HepG2 (cell line): ENCODE results near the gene COLEC12. TPM values are rescaled to one million over a fixed set of nuclear protein-coding genes. Genes with fewer than 3 reads are reported as not detected.

Experiments used
- CHD2 ChIP-seq: IDR thresholded peaks from 2 replicates; pipeline ENCODE4 v1.6.1; 2011; ENCODE audit warnings: low read depth, low read length, improper control_type of control experiment
- HDAC2 ChIP-seq: sonication (generic); formaldehyde crosslinking; IDR thresholded peaks from 2 replicates; pipeline ENCODE4 v1.4.0; 2020; ENCODE audit warnings: missing genetic modification reagents
- HOXA3 ChIP-seq: sonication (generic); formaldehyde crosslinking; IDR thresholded peaks from 2 replicates; pipeline ENCODE4 v1.5.0; 2020; ENCODE audit warnings: missing genetic modification reagents
- MIER2 ChIP-seq: IDR thresholded peaks from 2 replicates; pipeline ENCODE4 v1.6.1; 2016; ENCODE audit warnings: missing biosample characterization, missing genetic modification reagents
- NFYC ChIP-seq: IDR thresholded peaks from 2 replicates; pipeline ENCODE4 v1.6.1; 2016; ENCODE audit warnings: missing genetic modification reagents, missing compliant biosample characterization
- PCBP2 ChIP-seq: fragments of 200-400 bp; formaldehyde crosslinking; optimal IDR thresholded peaks from 2 replicates; pipeline ENCODE3; 2018; ENCODE audit warnings: low read length, low read depth; ENCODE audit not compliant: poor library complexity, severe bottlenecking
- PRPF4 ChIP-seq: fragments of 200-400 bp; formaldehyde crosslinking; IDR thresholded peaks from 2 replicates; pipeline ENCODE4 v1.6.1; 2016; ENCODE audit warnings: low read length, low read depth; ENCODE audit not compliant: poor library complexity, severe bottlenecking
- RFXANK ChIP-seq: IDR thresholded peaks from 2 replicates; pipeline ENCODE4 v1.6.1; 2016
- SSRP1 ChIP-seq: IDR thresholded peaks from 2 replicates; pipeline ENCODE4 v1.6.1; 2016; ENCODE audit warnings: control low read depth
- XRCC5 ChIP-seq: fragments of 200-400 bp; formaldehyde crosslinking; optimal IDR thresholded peaks from 2 replicates; pipeline ENCODE3; 2017; ENCODE audit warnings: mild to moderate bottlenecking, low read length
- YEATS2 ChIP-seq: sonication (generic); formaldehyde crosslinking; IDR thresholded peaks from 2 replicates; pipeline ENCODE4 v1.4.0; 2020; ENCODE audit warnings: missing genetic modification reagents, borderline replicate concordance
- ZBTB3 ChIP-seq: sonication (generic); formaldehyde crosslinking; IDR thresholded peaks from 2 replicates; pipeline ENCODE4 v1.4.0; 2020; ENCODE audit warnings: low read depth, mild to moderate bottlenecking, moderate library complexity, missing genetic modification reagents, borderline replicate concordance
- ZBTB8A ChIP-seq: sonication (generic); formaldehyde crosslinking; IDR thresholded peaks from 2 replicates; pipeline ENCODE4 v1.4.0; 2020; ENCODE audit warnings: mild to moderate bottlenecking, low read depth, missing genetic modification reagents, borderline replicate concordance
- ZFY ChIP-seq: sonication (generic); formaldehyde crosslinking; IDR thresholded peaks from 2 replicates; pipeline ENCODE4 v1.4.0; 2020; ENCODE audit warnings: missing genetic modification reagents
- ZKSCAN5 ChIP-seq: sonication (generic); formaldehyde crosslinking; IDR thresholded peaks from 2 replicates; pipeline ENCODE4 v1.5.1; 2020; ENCODE audit warnings: mild to moderate bottlenecking, missing genetic modification reagents
- ZNF138 ChIP-seq: sonication (generic); formaldehyde crosslinking; IDR thresholded peaks from 2 replicates; pipeline ENCODE4 v1.5.0; 2020; ENCODE audit warnings: mild to moderate bottlenecking, low read depth, missing genetic modification reagents
- ZNF33A ChIP-seq: sonication (generic); formaldehyde crosslinking; IDR thresholded peaks from 2 replicates; pipeline ENCODE4 v1.5.1; 2020; ENCODE audit warnings: missing genetic modification reagents, mild to moderate bottlenecking, moderate library complexity, borderline replicate concordance
- ZNF550 ChIP-seq: sonication (generic); formaldehyde crosslinking; IDR thresholded peaks from 2 replicates; pipeline ENCODE4 v1.4.0; 2020; ENCODE audit warnings: mild to moderate bottlenecking, missing genetic modification reagents, borderline replicate concordance
- ZNF567 ChIP-seq: sonication (generic); formaldehyde crosslinking; IDR thresholded peaks from 2 replicates; pipeline ENCODE4 v1.8.1; 2023; ENCODE audit warnings: mild to moderate bottlenecking, missing genetic modification reagents, borderline replicate concordance
- ZNF614 ChIP-seq: IDR thresholded peaks from 2 replicates; pipeline ENCODE4 v1.6.1; 2018; ENCODE audit warnings: missing biosample characterization, missing genetic modification reagents, inconsistent platforms, borderline replicate concordance
- ZNF709 ChIP-seq: sonication (generic); formaldehyde crosslinking; IDR thresholded peaks from 2 replicates; pipeline ENCODE4 v1.5.0; 2020; ENCODE audit warnings: mild to moderate bottlenecking, missing genetic modification reagents
- ZNF747 ChIP-seq: sonication (generic); formaldehyde crosslinking; IDR thresholded peaks from 2 replicates; pipeline ENCODE4 v1.8.1; 2023; ENCODE audit warnings: missing genetic modification reagents, mild to moderate bottlenecking, borderline replicate concordance
- ZNF766 ChIP-seq: sonication (generic); formaldehyde crosslinking; IDR thresholded peaks from 2 replicates; pipeline ENCODE4 v1.5.0; 2020; ENCODE audit warnings: missing genetic modification reagents, borderline replicate concordance
- ZNF83 ChIP-seq: sonication (generic); formaldehyde crosslinking; IDR thresholded peaks from 2 replicates; pipeline ENCODE4 v1.4.0; 2020; ENCODE audit warnings: missing genetic modification reagents, mild to moderate bottlenecking, borderline replicate concordance
- polyA plus RNA-seq, 8 experiments: library from polyadenylated mRNA; depleted of rRNA in 3 of 8; stranded (reverse) in 7 of 8; unstranded in 1 of 8; fragments of >200 nt; fragmentation: Illumina TruSeq in 4 of 8; extraction: Trizol in 4 of 8; gene quantifications; 2 replicates each; pipeline versions ENCODE4 v1.2.1 to v1.2.3, GENCODE V29; 2011 to 2016; ENCODE audit warnings: low read depth in 4 of 8, missing spikeins in 1 of 8, mixed read lengths in 1 of 8; ENCODE audit not compliant: insufficient read depth in 1 of 8
- total RNA-seq, 5 experiments: library from RNA; depleted of rRNA; stranded (reverse); fragments of >200 nt; fragmentation: Illumina TruSeq; extraction: Trizol; gene quantifications; 2 replicates each; pipeline ENCODE4 v1.2.3, GENCODE V29; 2016; ENCODE audit warnings: low read depth in 1 of 5
- TF ChIP-seq, protein P1 (sequence below): sonication (generic); formaldehyde crosslinking; IDR thresholded peaks from 2 replicates; pipeline ENCODE4 v1.5.0; 2020; ENCODE audit warnings: missing genetic modification reagents
- TF ChIP-seq, protein P2 (sequence below): sonication (generic); formaldehyde crosslinking; IDR thresholded peaks from 2 replicates; pipeline ENCODE4 v1.4.0; 2020; ENCODE audit warnings: missing genetic modification reagents; ENCODE audit errors: not compliant biosample characterization
- TF ChIP-seq, protein P3 (sequence below): sonication (generic); formaldehyde crosslinking; IDR thresholded peaks from 2 replicates; pipeline ENCODE4 v1.4.0; 2020; ENCODE audit warnings: missing genetic modification reagents

The COLEC12 gene
- total and polyA plus RNA-seq, 2 of the 13 experiments (the other 11 are each of a cell fraction or from before 2014, with no cell fraction given) = 0.02 to 0.11 TPM

DNA sequence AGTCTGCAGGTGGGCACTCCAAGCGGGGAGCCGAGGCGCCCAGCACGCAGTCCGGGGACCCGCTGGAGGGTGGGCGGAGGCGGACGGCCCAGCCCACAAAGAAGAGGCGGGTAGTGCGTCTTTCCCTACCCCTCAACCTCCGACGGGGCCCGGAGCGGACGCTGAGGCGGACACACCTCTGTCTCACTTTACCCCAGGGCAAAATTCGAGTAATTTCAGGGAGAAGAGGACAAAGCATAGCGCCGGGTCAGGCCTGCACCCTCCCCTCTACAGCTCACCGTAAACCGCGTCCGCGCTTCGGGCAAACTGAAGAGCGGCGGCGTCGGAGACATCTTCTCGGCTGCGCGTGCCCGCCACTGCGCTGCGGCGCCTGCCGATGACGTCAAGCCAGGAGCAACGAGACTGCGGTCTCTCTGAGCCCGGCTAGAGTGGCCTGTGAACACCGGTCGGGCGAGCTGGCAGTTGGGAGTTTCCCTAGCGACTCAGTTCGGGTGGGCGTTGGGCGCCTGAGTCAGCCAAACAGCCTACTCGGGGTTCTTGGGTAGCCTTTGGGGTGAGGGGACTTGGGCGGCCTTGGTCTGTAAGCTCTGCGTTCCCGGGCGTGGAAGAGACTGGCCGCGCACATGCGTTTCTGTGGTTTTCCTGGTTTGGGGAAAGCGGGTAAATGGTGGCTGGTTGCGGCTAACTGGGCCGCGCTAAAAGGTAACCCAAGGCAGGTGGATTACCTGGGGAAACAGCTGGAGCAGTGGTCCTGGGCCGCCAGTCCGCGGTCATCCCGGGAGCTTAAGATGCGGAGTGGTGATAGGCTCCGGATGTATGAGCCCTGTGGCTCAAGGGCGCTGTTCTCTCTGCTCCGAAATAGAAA, 232.6 kb downstream of the COLEC12 start, which contains the start of gene THOC1 (continued):
- TF ChIP-seq, protein P1, sequence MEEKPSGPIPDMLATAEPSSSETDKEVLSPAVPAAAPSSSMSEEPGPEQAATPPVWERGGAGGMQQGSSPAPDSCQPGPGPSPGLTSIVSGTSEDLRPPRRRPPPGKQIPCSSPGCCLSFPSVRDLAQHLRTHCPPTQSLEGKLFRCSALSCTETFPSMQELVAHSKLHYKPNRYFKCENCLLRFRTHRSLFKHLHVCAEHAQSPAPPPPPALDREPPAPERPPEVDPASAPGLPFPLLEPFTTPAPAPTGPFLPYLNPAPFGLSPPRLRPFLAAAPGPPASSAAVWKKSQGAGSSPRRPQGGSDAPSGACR (CRISPR knock-in tag) = 0 out of 2 replicates have a peak, but pooled peaks have one; percentile 47
- peak; percentile 56 for TF ChIP-seq XRCC5
- no peak for TF ChIP-seq ZNF766
- no peak for TF ChIP-seq PRPF4
- TF ChIP-seq ZNF83 (CRISPR knock-in tag) = peak; percentile 62; the same call in 1 of the 2 replicates
- no peak for TF ChIP-seq PCBP2
- TF ChIP-seq YEATS2 = peak; percentile 89
- no peak; the same call in 1 of the 2 replicates for TF ChIP-seq NFYC (CRISPR knock-in tag)
- TF ChIP-seq MIER2 (CRISPR knock-in tag) = 0 out of 2 replicates have a peak, but pooled peaks have one; percentile 24
- TF ChIP-seq ZNF709 = peak; percentile 91; the same call in 1 of the 2 replicates
- TF ChIP-seq ZNF550 (CRISPR knock-in tag) = 0 out of 2 replicates have a peak, but pooled peaks have one; percentile 32
- TF ChIP-seq ZBTB3 (CRISPR knock-in tag) = 0 out of 2 replicates have a peak, but pooled peaks have one; percentile 89
- TF ChIP-seq, protein P2, sequence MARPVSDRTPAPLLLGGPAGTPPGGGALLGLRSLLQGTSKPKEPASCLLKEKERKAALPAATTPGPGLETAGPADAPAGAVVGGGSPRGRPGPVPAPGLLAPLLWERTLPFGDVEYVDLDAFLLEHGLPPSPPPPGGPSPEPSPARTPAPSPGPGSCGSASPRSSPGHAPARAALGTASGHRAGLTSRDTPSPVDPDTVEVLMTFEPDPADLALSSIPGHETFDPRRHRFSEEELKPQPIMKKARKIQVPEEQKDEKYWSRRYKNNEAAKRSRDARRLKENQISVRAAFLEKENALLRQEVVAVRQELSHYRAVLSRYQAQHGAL (CRISPR knock-in tag) = peak; percentile 46
- no peak for TF ChIP-seq CHD2
- peak; percentile 87 for TF ChIP-seq HDAC2 (CRISPR knock-in tag)
- 0 out of 2 replicates have a peak, but pooled peaks have one; percentile 56 for TF ChIP-seq ZNF614 (CRISPR knock-in tag)
- peak; percentile 93 for TF ChIP-seq ZFY (CRISPR knock-in tag)
- TF ChIP-seq ZNF567 (CRISPR knock-in tag) = 0 out of 2 replicates have a peak, but pooled peaks have one; percentile 45
- TF ChIP-seq ZKSCAN5 = no peak
- TF ChIP-seq SSRP1 (CRISPR knock-in tag) = no peak
- TF ChIP-seq ZNF33A (CRISPR knock-in tag) = no peak
- TF ChIP-seq HOXA3 (CRISPR knock-in tag) = peak; percentile 99
- no peak for TF ChIP-seq RFXANK
- peak; percentile 93 for TF ChIP-seq ZNF747 (CRISPR knock-in tag)
- TF ChIP-seq, protein P3, sequence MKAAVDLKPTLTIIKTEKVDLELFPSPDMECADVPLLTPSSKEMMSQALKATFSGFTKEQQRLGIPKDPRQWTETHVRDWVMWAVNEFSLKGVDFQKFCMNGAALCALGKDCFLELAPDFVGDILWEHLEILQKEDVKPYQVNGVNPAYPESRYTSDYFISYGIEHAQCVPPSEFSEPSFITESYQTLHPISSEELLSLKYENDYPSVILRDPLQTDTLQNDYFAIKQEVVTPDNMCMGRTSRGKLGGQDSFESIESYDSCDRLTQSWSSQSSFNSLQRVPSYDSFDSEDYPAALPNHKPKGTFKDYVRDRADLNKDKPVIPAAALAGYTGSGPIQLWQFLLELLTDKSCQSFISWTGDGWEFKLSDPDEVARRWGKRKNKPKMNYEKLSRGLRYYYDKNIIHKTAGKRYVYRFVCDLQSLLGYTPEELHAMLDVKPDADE (CRISPR knock-in tag) = 0 out of 2 replicates have a peak, but pooled peaks have one; percentile 84
- peak; percentile 99 for TF ChIP-seq ZNF138 (CRISPR knock-in tag)
- TF ChIP-seq ZBTB8A (CRISPR knock-in tag) = no peak
